Ureter (tissue), 1 donor: ENCODE results near the gene CASR. TPM values are rescaled to one million over a fixed set of nuclear protein-coding genes. Genes with fewer than 3 reads are reported as not detected.

Experiments used
- DNase-seq: peaks from one replicate; pipeline ENCODE4 v3.0.0-alpha.2; 2020; ENCODE audit warnings: low spot score
- total RNA-seq: library from RNA; stranded (reverse); gene quantifications from one replicate; pipeline ENCODE4 v1.2.4, GENCODE V29; 2023
- donor health status: DM: yes; HTN: yes; CAD: no.

Gene CASR
- total RNA-seq, 1 donor from 2014 or later: 0.08 TPM

DNA sequence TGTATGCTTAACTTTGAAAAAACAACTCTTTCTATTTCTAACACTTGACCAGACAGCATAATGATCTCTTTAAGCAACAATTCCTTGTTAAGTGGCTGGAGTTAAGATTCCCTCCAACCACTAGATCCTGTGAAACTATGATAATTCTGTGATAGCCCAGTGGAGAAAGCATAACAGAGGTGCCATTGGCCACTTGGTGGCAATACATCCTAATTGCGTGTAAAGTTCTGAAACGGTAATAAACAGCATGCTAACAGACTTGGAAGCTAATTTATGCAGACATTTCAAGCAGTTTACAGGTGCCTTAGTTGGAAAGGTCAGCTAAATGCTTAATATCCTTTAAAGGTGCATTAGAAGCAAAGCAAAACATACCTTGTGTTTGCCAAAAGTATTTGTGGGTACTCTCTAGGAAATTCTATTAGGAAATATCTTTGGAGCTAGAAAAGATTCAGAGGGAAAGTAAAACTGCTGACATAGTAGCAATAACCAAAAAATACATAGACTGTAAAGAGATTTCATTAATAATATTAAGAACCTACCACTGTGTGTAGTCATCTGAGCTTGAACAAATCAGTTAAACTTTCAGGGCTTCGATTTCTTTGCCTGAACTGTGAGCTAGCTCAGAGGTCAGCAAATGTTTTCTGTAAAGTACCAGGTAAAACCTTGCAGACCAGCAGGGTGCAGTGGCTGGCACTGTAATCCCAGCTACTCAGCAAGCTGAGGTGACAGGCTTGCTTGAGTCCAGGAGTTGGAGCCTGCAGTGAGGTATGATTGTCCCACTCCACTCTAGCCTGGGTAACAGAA, 122.6 kb downstream of the CASR start:
- no peak for DNase-seq

- no peak for DNase-seq
Observed at GRCh38 chr3:122306622-122306953, 123.1 kb downstream of the CASR start.

DNA sequence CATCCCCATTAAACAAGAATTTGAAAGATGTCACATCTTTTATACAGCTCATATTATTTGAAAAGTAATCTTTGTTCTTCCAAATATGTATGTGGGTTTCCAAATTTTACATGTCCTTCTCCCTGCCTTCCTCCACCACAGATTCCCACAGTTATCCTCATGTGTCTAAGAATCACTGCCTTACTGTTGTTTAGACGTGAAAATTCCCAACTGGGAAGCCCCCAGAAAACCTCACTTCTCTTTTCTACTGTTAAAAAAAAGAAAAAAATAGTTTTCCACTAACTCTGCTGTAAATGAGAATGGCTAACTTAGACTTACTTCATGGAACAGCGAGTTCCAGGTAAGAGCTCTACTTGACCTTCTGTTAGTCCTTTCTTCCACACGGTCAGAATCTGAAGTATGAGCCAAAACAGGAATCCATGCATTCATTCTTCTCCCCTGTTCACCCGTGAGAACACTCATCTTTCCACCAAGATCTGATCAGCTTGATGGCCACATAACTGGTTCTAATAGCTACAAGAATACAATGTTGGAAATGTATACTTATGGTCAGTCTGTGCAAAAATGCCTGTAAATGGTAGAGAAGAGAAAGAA, 123.7 kb downstream of the CASR start:
- no peak for DNase-seq

DNA sequence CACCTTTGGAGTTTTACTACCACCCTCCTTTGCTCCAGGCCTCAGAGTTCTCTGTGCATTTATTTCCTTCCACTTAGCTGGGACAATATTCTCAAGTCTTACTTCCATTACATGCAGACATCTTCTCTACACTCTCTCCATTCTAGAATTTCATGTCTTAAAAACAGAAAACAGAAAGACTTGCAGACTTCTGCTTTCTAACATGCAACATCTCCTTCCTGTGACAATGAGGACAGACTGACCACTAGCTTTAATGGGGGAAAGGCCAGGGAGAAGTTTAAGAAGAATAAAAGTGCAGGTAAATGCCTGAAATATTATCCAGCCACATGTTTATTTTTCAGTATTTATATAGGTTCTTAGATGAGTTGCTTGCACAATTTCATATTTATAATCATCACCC, 124.5 kb downstream of the CASR start:
- no peak for DNase-seq

DNA sequence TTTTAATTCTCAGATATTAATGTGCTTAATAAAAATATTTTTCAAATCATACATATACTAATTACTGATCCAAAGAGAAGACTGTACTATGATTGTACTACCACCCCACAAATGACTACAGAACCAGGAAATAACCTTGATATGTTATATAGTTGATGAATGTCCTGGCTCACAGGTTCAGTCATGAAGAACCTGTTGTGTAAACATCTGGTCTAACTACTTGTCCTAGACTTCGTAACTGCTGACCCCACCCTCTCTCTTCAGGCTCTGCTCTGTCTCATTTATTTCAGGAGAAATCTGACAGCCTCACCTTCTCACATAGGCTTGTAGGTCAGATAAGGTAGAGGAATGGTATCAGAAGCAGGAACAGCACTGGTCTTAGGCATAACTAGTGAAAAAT, 126.9 kb downstream of the CASR start:
- DNase-seq: no peak

DNA sequence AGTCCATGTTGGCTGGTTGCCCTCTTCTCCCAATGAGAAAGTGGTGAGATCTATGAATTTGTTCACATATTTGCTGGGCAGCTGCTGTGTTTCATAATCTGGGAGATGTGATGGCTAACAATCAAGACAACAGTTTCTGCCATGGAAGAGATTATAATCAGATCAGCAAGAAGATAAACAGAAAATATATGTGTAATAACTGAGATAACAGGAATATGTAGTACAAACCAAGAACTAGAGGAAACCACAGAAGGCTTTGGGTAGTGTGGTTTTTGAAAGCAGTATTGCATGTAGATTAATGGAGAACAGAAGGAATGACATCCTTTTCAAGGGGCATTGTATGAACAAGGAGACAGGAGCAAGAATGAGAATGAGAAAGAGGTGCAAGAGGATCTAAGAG, 129.4 kb downstream of the CASR start:
- no peak for DNase-seq

DNA sequence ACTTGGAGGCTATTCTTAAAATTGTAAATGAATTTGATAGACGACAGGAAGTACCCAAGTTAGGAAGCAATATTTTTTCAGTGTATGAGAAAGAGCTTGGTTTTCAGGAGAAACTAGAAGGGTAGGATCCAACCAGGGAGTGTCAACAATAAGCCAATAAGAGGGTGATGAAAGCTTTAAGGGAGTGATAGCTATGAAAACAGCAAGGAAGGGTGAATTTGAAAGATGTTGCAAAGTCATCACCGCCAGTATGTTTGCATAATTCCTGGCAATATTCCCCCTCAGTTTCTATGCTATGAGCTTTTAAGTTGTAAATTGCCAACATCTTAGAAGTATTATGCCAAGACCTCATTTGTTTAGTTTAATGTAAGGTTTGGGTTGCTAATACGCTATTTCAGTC, 129.8 kb downstream of the CASR start:
- no peak for DNase-seq

DNA sequence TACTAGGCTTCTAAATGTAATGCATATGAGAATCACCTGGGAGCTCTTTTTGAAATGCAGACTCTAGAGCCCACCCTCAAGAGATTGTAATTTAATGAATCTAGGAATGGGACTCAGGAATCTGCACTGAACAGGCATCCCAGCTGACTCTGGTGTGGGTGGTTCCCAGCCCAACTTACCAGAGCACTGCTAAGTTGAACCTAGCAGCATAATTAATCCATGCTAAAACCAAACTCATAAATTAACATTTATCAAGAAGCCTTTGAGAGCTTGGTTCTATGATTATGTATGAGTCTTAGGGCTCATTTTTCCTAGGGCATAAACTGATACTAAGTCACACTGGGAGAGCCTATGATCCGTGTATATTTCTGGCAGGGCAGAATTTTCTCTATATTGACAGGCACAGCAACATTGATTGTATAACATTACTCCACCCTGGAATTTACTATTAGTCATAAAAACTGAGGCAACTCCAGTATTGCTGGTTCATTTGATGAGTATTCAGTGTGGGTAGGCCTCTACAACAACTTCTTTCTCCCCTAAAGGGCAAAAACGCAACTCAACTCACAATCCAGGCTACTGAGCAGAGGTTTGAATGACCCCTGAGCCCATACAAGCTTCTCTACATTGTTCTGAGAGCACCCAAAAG, 130.9 kb downstream of the CASR start:
- no peak for DNase-seq

GRCh38 chr3:122315619-122316018, 132.2 kb downstream of the CASR start:
- no peak for DNase-seq

DNA sequence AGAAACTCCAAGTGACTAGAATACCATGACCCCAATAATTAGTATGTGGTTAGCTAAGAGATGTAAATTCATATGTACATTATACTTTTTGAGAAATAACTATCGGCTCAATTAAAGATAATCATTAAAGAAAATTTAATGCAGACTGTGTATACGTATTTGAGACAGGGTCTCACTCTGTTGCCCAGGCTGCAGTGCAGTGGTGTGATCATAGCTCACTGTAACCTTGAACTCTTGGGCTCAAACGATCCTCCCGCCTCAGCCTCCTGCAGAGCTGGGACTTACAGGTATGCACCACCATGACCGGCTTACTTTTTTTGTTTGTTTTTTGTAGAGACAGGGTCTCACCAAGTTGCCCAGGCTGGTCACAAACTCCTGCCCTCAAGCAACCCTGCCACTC, 132.9 kb downstream of the CASR start:
- no peak for DNase-seq

GRCh38 chr3:122318620-122319019, 135.2 kb downstream of the CASR start:
- DNase-seq: no peak

- DNase-seq: no peak
Observed at GRCh38 chr3:122322095-122323075, 138.9 kb downstream of the CASR start.

DNA sequence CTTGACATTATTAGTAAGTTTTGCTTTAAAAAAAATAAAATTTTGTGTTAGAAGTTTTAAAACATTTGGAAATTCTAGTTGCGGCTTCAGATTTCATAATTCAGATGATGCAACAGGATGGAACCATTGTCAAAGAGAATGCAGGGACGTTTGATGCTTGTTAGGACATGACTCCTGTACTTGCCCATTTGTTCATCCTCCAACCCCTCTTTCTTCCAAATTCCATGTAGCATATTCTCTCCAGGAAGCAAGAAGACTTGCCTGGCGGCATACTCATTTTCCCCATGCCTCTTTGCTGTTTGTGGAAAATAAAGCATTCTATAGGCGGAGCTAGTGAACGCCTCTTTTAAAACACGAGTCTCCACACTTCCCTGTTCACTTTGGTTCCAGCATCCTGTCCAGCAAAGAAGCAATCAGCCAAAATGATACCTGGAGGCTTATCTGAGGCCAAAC, 141.4 kb downstream of the CASR start, which contains the start of gene CSTA:
Gene CSTA, plus strand, starts transcription at position 378 of the 453 bp plus-strand sequence. Its CDS starts 45 bp downstream, at position 423.
- DNase-seq: no peak

GRCh38 chr3:122325769-122326168, 142.3 kb downstream of the CASR start:
- DNase-seq: no peak

DNA sequence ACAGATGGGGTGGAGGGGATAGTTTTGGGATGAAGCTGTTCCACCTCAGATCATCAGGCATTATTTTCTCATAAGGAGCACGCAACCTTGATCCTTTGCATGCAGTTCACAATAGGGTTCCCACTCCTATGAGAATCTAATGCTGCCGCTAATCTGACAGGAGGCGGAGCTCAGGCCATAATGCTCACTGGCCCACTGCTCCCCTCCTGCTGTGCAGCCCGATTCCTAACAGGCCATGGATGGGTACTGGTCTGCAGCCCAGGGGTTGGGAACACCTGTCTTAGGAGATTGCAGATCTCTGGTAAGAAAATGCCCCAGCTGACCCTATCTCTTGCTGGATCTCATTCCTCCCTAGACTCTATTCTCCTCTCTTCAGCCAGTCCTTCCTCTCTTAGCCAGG, 148.4 kb downstream of the CASR start:
- no peak for DNase-seq

DNA sequence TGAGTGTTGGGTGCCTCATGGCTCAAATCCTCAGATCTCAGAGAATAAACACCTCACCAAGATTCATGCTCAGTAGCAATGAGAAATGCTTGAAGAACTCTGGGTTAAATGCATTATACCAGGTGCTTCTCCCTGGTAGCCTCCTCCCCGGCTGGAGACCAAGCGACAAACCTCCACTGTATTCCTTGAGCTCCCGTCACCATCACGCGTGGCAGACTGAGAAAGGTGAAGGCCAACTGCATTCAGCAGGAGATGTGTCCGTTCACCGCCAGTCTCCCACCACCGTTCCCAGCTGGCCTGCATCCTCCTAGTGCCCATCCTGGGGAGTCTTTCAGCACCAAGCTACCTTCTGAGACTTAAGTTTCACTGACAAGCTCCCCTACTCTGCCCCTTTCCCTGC, 149.1 kb downstream of the CASR start:
- no peak for DNase-seq

Other genes starting within 250 kb of the CASR start
- 16.3 TPM for gene ILDR1, start 161.4 kb upstream of the CASR start, total RNA-seq
- gene CD86, start 128.3 kb upstream of the CASR start, total RNA-seq: 3.0 TPM
- 62.3 TPM for gene CSTA, start 141.6 kb downstream of the CASR start, total RNA-seq
- gene MIX23, start 199.6 kb downstream of the CASR start, total RNA-seq: 54.4 TPM
- gene FAM162A, start 200.5 kb downstream of the CASR start, total RNA-seq: 65.5 TPM
- 7.2 TPM for gene WDR5B, start 232.4 kb downstream of the CASR start, total RNA-seq